Duodenal mucosa (tissue), 2 donors: ENCODE measurements around the gene ATP5PF.
"Not testable (repeated sequence)": the region's sequence is repeated elsewhere in the genome, so short reads cannot be mapped to it uniquely, and the experiment has no call there.

Source experiments
- H3K27ac ChIP-seq: one replicate; pipeline ENCODE4 v1.7.0; 2013; ENCODE audit warnings: low read depth, low read length
- H3K27me3 ChIP-seq, 2 donors: one replicate each; pipeline ENCODE4 v1.7.0; 2013; ENCODE audit warnings: low read length in 2 of 2, control low read depth in 1 of 2; ENCODE audit not compliant: insufficient read depth in 2 of 2, control insufficient read depth in 1 of 2
- H3K36me3 ChIP-seq, 2 donors: one replicate each; pipeline ENCODE4 v1.7.0; 2013; ENCODE audit warnings: low read length in 2 of 2, control low read depth in 1 of 2; ENCODE audit not compliant: insufficient read depth in 2 of 2, control insufficient read depth in 1 of 2
- H3K4me1 ChIP-seq, 2 donors: one replicate each; pipeline ENCODE4 v1.7.0; 2013; ENCODE audit warnings: low read length in 2 of 2, control low read depth in 1 of 2; ENCODE audit not compliant: insufficient read depth in 2 of 2, control insufficient read depth in 1 of 2
- H3K4me3 ChIP-seq, 2 donors: one replicate each; pipeline ENCODE4 v1.7.0; 2013; ENCODE audit warnings: low read length in 2 of 2, low read depth in 1 of 2
- H3K9ac ChIP-seq, 2 donors: one replicate each; pipeline ENCODE4 v1.7.0; 2013; ENCODE audit warnings: low read length in 2 of 2, low read depth in 1 of 2
- H3K9me3 ChIP-seq, 2 donors: one replicate each; pipeline ENCODE4 v1.7.0; 2013; ENCODE audit warnings: low read length in 2 of 2, control low read depth in 1 of 2; ENCODE audit not compliant: control insufficient read depth in 1 of 2

ATP5PF gene, protein sequence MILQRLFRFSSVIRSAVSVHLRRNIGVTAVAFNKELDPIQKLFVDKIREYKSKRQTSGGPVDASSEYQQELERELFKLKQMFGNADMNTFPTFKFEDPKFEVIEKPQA

DNA sequence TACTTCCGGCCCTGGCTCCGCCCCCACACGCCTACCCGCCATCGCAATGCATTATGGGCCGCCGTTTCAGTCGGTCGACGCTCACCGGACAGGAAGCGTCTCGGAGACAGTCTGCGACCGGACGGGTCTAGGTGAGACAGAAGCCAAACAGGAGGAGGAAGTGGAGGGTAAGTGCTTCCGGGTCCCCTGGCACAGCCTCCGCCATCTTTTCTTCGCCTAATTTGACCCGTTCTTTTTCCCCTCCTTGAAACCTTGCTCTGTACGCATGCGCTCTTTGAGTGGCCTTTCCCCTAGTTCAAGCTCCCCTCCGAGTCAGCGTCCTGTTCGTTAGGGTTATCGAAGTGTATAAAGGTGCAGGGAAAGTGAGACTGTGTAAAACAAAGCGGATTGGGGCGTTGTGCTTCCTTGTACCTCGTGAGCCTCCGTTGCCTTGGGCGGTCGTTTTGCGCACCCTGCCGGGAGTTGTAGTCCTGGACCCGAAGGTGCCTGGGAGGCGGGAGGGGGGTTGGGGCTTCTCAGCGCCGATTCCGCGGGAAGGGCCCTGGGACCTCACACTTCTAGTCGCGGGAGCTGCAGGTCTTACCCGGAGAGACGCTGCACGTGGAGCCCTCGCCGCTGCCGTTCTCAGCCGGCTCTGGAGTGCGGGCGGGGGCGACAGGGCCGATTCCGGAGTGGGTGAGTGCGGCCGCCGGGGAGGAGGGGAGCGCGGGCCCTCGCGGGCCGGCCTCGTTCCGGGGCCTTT, at the start of gene ATP5PF, which contains the start of gene GABPA:
Gene ATP5PF, minus strand, starts transcription at position 1 of the 742 bp plus-strand sequence. CDS start 5,110 bp downstream, outside the sequence.
Gene GABPA, plus strand, starts transcription at position 69 of the 742 bp plus-strand sequence. CDS start 6,627 bp downstream, outside the sequence.
- Histone ChIP-seq H3K27me3 (no peaks in the 10 kb centered on the region), H3K4me1 (peaks cover 21 to 26% of the 10 kb centered on the region in 2 donors), H3K9me3 (no peaks in the 10 kb centered on the region)

DNA sequence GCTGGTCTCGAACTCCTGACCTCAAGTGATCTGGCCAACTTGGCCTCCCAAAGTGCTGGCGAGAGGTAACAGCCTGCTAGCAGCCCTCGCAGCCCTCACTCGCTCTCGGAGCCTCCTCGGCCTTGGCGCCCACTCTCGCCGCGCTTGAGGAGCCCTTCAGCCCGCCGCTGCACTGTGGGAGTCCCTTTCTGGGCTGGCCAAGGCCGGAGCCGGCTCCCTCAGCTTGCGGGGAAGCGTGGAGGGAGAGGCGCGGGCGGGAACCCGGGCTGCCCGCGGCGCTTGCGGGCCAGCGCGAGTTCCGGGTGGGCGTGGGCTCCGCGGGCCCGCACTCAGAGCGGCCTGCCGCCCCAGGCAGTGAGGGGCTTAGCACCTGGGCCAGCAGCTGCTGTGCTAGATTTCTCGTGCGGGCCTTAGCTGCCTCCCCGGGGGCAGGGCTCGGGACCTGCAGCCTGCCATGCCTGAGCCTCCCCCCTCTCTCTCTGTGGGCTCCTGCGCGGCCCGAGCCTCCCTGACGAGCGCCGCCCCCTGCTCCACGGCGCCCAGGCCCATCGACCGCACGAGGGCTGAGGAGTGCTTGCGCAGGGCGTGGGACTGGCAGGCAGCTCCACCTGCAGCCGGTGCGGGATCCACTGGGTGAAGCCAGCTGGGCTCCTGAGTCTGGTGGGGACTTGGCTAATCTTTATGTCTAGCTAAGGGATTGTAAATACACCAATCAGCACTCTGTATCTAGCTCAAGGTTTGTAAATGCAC, 43.6 kb upstream of the ATP5PF start:
- not testable (repeated sequence) for H3K9ac ChIP-seq, H3K9me3 ChIP-seq, H3K4me1 ChIP-seq, H3K27me3 ChIP-seq, H3K4me3 ChIP-seq, H3K36me3 ChIP-seq, H3K27ac ChIP-seq

More for the DNA sequence above, at the start of gene ATP5PF, which contains the start of gene GABPA:
- peaks cover 0 to 5% of the 10 kb centered on the region in 2 donors for H3K36me3 ChIP-seq
- H3K9ac ChIP-seq, result peak within 1 kb of the TSS; percentile 96
- H3K4me3 ChIP-seq, result peak within 1 kb of the TSS; percentile 88 to 96
- H3K27ac ChIP-seq, result peak within 1 kb of the TSS; percentile 99

DNA sequence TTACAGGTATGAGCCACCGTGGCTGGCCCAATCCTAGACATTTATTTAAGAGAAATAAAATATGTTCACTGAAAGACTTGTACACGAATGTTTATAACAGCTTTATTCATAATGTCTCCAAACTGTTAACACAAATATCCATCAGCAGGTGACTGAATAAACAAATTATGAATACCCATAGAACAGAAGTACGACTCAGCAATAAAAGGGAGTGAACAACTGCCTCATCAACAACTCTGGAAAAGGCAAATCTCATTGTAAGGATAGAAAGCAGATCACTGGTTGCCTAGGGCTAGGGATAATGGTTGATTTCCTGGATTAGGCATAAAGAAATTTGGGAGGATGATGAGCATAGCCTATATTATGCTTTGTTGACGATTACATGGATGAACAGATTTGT, 41.7 kb upstream of the ATP5PF start:
- Histone ChIP-seq H3K9me3 (no peaks in the 10 kb centered on the region), H3K27me3 (no peaks in the 10 kb centered on the region), H3K4me1 (no peaks in the 10 kb centered on the region), H3K4me3 (no peak overlapping the region), H3K9ac (no peak overlapping the region), H3K27ac (no peak overlapping the region), H3K36me3 (no peaks in the 10 kb centered on the region)

DNA sequence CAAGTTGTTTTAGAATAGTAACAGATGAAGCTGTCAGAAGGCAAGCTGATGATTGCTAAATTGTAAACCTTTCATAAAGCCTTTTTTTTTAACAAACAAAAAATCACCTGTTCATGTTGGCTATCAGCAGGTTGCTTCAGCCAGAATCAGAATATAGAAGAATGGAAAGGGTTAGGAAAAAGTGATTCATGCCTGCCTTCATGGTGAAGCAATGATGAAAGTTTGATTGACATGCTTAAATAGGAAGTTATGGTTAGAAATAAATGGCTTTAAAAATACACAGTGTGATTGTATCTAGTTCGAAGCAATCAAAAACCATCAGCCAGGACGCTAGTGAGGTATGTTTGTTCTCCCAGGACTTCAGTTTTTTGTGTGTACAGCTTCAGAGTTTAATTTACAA, 38.0 kb upstream of the ATP5PF start:
- Histone ChIP-seq H3K9me3 (no peaks in the 10 kb centered on the region), H3K27ac (no peak overlapping the region), H3K27me3 (no peaks in the 10 kb centered on the region), H3K4me1 (no peaks in the 10 kb centered on the region), H3K36me3 (no peaks in the 10 kb centered on the region), H3K4me3 (no peak overlapping the region), H3K9ac (no peak overlapping the region)

DNA sequence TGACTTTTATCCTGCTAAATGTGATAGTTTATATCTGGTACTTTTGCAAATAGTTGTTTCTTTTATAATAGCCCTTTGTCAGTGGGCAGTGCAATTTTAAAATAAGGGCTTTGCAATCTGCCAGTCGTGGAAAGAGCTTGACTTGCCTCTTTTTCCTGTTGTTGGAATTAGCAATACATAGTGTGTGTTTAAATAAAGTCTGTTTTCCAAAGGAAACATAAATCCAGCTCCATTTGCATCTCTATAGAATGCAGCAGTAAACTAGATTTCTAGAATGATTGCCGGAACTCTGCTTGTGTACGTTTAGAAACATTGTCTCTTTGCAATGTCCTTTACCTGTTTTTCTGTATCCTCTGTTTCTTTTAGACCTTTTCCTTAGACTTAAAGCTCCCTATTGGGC, 33.2 kb upstream of the ATP5PF start:
- Histone ChIP-seq H3K9ac (no peak overlapping the region), H3K27ac (no peak overlapping the region), H3K4me1 (peaks cover 0 to 4% of the 10 kb centered on the region in 2 donors), H3K27me3 (no peaks in the 10 kb centered on the region), H3K4me3 (no peak overlapping the region), H3K36me3 (peaks cover 8 to 28% of the 10 kb centered on the region in 2 donors), H3K9me3 (no peaks in the 10 kb centered on the region)

DNA sequence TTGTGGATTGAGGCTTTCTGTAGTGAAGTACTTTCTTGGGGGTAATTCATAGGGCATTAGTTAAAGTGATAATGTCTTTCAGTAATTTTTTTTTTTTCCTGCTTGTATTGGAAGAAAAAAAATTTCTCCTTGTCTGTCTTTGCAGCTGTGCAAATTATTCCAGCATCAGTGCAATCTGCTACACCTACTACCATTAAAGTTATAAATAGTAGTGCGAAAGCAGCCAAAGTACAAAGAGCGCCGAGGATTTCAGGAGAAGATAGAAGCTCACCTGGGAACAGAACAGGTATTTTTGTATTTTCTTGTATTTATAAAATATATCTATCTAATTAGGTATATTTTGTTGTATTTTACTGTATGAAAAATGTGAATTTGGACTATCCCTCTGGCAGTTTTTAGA, 29.4 kb upstream of the ATP5PF start:
- Histone ChIP-seq H3K9me3 (no peaks in the 10 kb centered on the region), H3K9ac (no peak overlapping the region)

DNA sequence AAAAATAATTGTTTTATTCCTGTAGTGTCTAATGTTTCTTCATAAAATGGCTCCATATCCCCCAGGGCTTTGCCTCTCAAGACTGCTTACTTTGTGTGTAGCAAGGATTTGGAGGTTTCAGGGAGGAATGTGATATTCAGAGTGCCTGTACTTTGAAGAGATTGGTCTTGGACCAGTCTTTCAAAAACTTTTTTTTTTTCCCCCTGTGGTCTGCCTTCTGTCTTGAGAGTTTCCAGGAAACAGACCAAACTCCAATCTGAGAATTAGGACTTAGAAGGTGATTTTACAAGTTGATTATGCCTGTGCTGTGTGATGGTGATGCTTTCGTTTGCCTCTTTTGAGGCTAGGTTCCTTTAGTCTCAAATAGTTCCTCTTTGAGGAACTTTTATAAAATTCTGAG, 26.0 kb upstream of the ATP5PF start:
- H3K36me3 ChIP-seq, result peaks cover 34 to 69% of the 10 kb centered on the region in 2 donors
- peaks cover 0 to 4% of the 10 kb centered on the region in 2 donors for H3K4me1 ChIP-seq
- no peaks in the 10 kb centered on the region for H3K27me3 ChIP-seq
- no peaks in the 10 kb centered on the region for H3K9me3 ChIP-seq
- H3K9ac ChIP-seq, result no peak overlapping the region
- H3K4me3 ChIP-seq, result no peak overlapping the region
- H3K27ac ChIP-seq, result no peak overlapping the region

More for the DNA sequence above, 29.4 kb upstream of the ATP5PF start:
- Histone ChIP-seq H3K36me3 (peaks cover 32 to 60% of the 10 kb centered on the region in 2 donors), H3K4me3 (no peak overlapping the region), H3K4me1 (peaks cover 0 to 4% of the 10 kb centered on the region in 2 donors), H3K27me3 (no peaks in the 10 kb centered on the region), H3K27ac (no peak overlapping the region)

DNA sequence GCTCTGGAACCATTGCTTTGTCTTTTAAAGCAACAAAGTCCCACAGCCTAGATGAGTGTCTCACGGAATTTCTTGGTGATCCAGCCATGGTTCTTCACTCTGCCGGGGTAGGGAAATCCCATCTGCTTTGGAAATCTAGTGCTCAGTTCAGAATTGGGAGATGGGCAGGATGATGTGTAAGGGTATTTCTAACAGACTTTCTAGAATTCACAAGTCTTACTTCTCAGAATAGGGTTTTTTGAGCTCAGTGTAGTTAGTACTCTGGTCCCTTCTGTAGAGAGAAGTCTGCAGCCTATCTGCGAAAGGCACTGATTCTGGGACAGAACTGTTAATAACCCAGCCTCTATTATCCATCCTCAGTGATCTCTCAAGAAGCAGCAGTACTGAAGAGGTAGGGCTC, 25.4 kb upstream of the ATP5PF start:
- Histone ChIP-seq H3K9ac (no peak overlapping the region), H3K27ac (no peak overlapping the region), H3K27me3 (no peaks in the 10 kb centered on the region), H3K36me3 (peaks cover 37 to 64% of the 10 kb centered on the region in 2 donors), H3K9me3 (no peaks in the 10 kb centered on the region), H3K4me1 (peaks cover 0 to 4% of the 10 kb centered on the region in 2 donors), H3K4me3 (no peak overlapping the region)

DNA sequence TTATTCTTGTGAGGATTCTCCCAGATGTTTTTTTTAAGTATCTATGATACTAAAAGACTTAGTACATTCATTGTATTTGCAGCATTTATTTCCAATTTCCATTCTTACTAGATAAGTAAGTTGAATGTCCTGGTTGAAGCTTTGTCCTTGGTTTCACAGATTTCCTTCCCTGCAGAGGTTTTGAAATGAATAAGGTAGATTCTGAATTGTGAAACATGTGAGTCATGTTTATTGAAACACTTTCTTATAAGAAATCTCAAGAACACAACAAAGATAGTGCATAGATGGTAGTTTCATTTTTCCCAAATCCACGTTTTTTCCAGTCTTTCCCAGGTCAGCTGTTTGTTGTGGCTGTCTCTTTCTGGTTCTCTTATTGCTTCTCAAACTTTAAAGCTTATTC, 24.9 kb upstream of the ATP5PF start:
- no peaks in the 10 kb centered on the region for H3K9me3 ChIP-seq
- H3K27ac ChIP-seq, result no peak overlapping the region
- no peaks in the 10 kb centered on the region for H3K27me3 ChIP-seq
- H3K36me3 ChIP-seq, result peaks cover 37 to 60% of the 10 kb centered on the region in 2 donors
- peaks cover 0 to 4% of the 10 kb centered on the region in 2 donors for H3K4me1 ChIP-seq
- no peak overlapping the region for H3K4me3 ChIP-seq
- no peak overlapping the region for H3K9ac ChIP-seq

DNA sequence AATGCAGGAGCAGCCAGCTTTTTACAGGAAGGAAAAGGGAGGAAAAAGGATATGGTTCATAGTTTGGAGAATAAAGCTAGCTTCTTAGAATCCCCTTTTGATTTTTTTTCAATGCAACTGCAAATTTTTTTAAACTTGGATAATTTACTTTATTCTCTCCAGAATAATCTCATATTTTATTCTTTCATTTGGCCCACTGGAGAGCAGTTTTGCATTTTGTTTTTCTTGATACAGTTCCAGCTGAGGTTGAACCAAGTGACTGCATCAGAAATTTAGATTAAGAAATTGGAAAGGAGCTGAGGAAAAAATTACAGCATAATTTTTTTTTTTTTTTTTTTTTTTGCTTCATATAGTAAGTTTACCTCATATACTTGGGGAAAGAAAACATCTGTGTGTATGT, 22.8 kb upstream of the ATP5PF start:
- Histone ChIP-seq H3K27ac (no peak overlapping the region), H3K4me3 (no peak overlapping the region), H3K36me3 (peaks cover 36 to 57% of the 10 kb centered on the region in 2 donors), H3K9me3 (no peaks in the 10 kb centered on the region), H3K27me3 (no peaks in the 10 kb centered on the region), H3K4me1 (no peaks in the 10 kb centered on the region), H3K9ac (no peak overlapping the region)
